Activated T-cell treated with anti-CD3 and anti-CD28 coated beads, Interleukin-2, amount 50 U/mL, for 4 hours (primary cell): ENCODE results near the gene FSTL3. TPM values are rescaled to one million over a fixed set of nuclear protein-coding genes. Genes with fewer than 3 reads are reported as not detected.
A peak's percentile ranks its signal among the peaks of the same experiment; 100 is the strongest.

Experiments
- ATAC-seq, 2 donors: fragments of 200-7000 bp; cut with Tn5 transposase; one replicate each; pipeline ENCODE4 v1.10.0; 2021
- DNase-seq: peaks from one replicate; pipeline ENCODE4 v3.0.0-alpha.2; 2020
- H3K27me3 Mint-ChIP-seq: one replicate; pipeline ENCODE4 v1.8.0; 2021; ENCODE audit warnings: low read depth, mixed read lengths
- H3K36me3 Mint-ChIP-seq: one replicate; pipeline ENCODE4 v1.8.0; 2022; ENCODE audit warnings: mixed read lengths; ENCODE audit not compliant: insufficient read depth
- H3K4me1 Mint-ChIP-seq: one replicate; pipeline ENCODE4 v1.8.0; 2021; ENCODE audit warnings: low read depth, mixed read lengths
- H3K4me3 Mint-ChIP-seq: one replicate; pipeline ENCODE4 v1.8.0; 2021; ENCODE audit warnings: mild to moderate bottlenecking, moderate library complexity, mixed read lengths
- H3K9me3 Mint-ChIP-seq: one replicate; pipeline ENCODE4 v1.8.0; 2021; ENCODE audit warnings: mixed read lengths
- total RNA-seq, 3 donors: library from RNA; stranded (reverse); gene quantifications; one replicate each; pipeline ENCODE4 v1.2.1, GENCODE V29; 2021

Gene FSTL3
- total RNA-seq, 3 donors from 2014 or later: 8.0 to 9.9 (median 8.3) TPM

GRCh38 chr19:679418-680286 lies 3.5 kb downstream of the FSTL3 start:
- peak; percentile 5 to 11 for ATAC-seq
- DNase-seq: no peak
- H3K36me3 Mint-ChIP-seq: no peaks in the 10 kb centered on the region
- H3K9me3 Mint-ChIP-seq: no peaks in the 10 kb centered on the region
- peaks cover 6% of the 10 kb centered on the region for H3K4me1 Mint-ChIP-seq
- peaks cover 16% of the 10 kb centered on the region for H3K27me3 Mint-ChIP-seq
- H3K4me3 Mint-ChIP-seq: peak overlapping the region; percentile 72

GRCh38 chr19:680287-681028 lies 4.3 kb downstream of the FSTL3 start:
- H3K9me3 Mint-ChIP-seq: no peaks in the 10 kb centered on the region
- ATAC-seq: peak; percentile 83 to 85
- no peaks in the 10 kb centered on the region for H3K36me3 Mint-ChIP-seq
- H3K27me3 Mint-ChIP-seq: peaks cover 11% of the 10 kb centered on the region
- H3K4me3 Mint-ChIP-seq: peak overlapping the region; percentile 84
- peak; percentile 100 for DNase-seq
- peaks cover 4% of the 10 kb centered on the region for H3K4me1 Mint-ChIP-seq

GRCh38 chr19:681029-682019 lies 5.1 kb downstream of the FSTL3 start:
- H3K4me1 Mint-ChIP-seq: peaks cover 4% of the 10 kb centered on the region
- H3K9me3 Mint-ChIP-seq: no peaks in the 10 kb centered on the region
- ATAC-seq (no peak), DNase-seq (no peak)
- peaks cover 6% of the 10 kb centered on the region for H3K27me3 Mint-ChIP-seq
- peak overlapping the region; percentile 84 for H3K4me3 Mint-ChIP-seq
- H3K36me3 Mint-ChIP-seq: no peaks in the 10 kb centered on the region

GRCh38 chr19:682678-683320 lies 6.6 kb downstream of the FSTL3 start:
- no peak overlapping the region for H3K4me3 Mint-ChIP-seq
- no peaks in the 10 kb centered on the region for H3K9me3 Mint-ChIP-seq
- no peak for ATAC-seq
- no peaks in the 10 kb centered on the region for H3K36me3 Mint-ChIP-seq
- H3K4me1 Mint-ChIP-seq: peaks cover 4% of the 10 kb centered on the region
- no peak for DNase-seq
- peaks cover 2% of the 10 kb centered on the region for H3K27me3 Mint-ChIP-seq

GRCh38 chr19:685454-685931 lies 9.3 kb downstream of the FSTL3 start:
- no peaks in the 10 kb centered on the region for H3K4me1 Mint-ChIP-seq
- no peaks in the 10 kb centered on the region for H3K36me3 Mint-ChIP-seq
- H3K9me3 Mint-ChIP-seq: no peaks in the 10 kb centered on the region
- no peak for ATAC-seq
- no peaks in the 10 kb centered on the region for H3K27me3 Mint-ChIP-seq
- DNase-seq: no peak
- H3K4me3 Mint-ChIP-seq: no peak overlapping the region

- DNase-seq: no peak
- no peak for ATAC-seq
- Mint-ChIP-seq H3K4me3 (no peak overlapping the region), H3K4me1 (no peaks in the 10 kb centered on the region), H3K36me3 (no peaks in the 10 kb centered on the region), H3K27me3 (no peaks in the 10 kb centered on the region), H3K9me3 (no peaks in the 10 kb centered on the region)
These were observed 10.6 kb downstream of the FSTL3 start for GRCh38 chr19:686589-687297.

GRCh38 chr19:687569-688166 lies 11.5 kb downstream of the FSTL3 start:
- Mint-ChIP-seq H3K4me1 (no peaks in the 10 kb centered on the region), H3K4me3 (no peak overlapping the region), H3K36me3 (no peaks in the 10 kb centered on the region), H3K9me3 (no peaks in the 10 kb centered on the region), H3K27me3 (no peaks in the 10 kb centered on the region)
- DNase-seq (no peak), ATAC-seq (no peak)

GRCh38 chr19:688214-688613 lies 12.0 kb downstream of the FSTL3 start:
- DNase-seq (no peak), ATAC-seq (no peak)
- no peaks in the 10 kb centered on the region for H3K36me3 Mint-ChIP-seq
- H3K27me3 Mint-ChIP-seq: no peaks in the 10 kb centered on the region
- no peaks in the 10 kb centered on the region for H3K9me3 Mint-ChIP-seq
- no peaks in the 10 kb centered on the region for H3K4me1 Mint-ChIP-seq
- H3K4me3 Mint-ChIP-seq: no peak overlapping the region

- Mint-ChIP-seq H3K27me3 (no peaks in the 10 kb centered on the region), H3K9me3 (no peaks in the 10 kb centered on the region), H3K36me3 (no peaks in the 10 kb centered on the region), H3K4me1 (no peaks in the 10 kb centered on the region), H3K4me3 (no peak overlapping the region)
- no peak for ATAC-seq
- no peak for DNase-seq
These were observed 12.8 kb downstream of the FSTL3 start for GRCh38 chr19:688992-689391.

- no peaks in the 10 kb centered on the region for H3K9me3 Mint-ChIP-seq
- H3K4me3 Mint-ChIP-seq: no peak overlapping the region
- ATAC-seq (no peak), DNase-seq (no peak)
- no peaks in the 10 kb centered on the region for H3K36me3 Mint-ChIP-seq
- no peaks in the 10 kb centered on the region for H3K4me1 Mint-ChIP-seq
- peaks cover 3% of the 10 kb centered on the region for H3K27me3 Mint-ChIP-seq
These were observed 14.0 kb downstream of the FSTL3 start for GRCh38 chr19:690203-690602.

- no peaks in the 10 kb centered on the region for H3K9me3 Mint-ChIP-seq
- DNase-seq (no peak), ATAC-seq (peak in 1 of 2 donors; percentile 51)
- H3K36me3 Mint-ChIP-seq: no peaks in the 10 kb centered on the region
- no peak overlapping the region for H3K4me3 Mint-ChIP-seq
- H3K27me3 Mint-ChIP-seq: peaks cover 29% of the 10 kb centered on the region
- no peaks in the 10 kb centered on the region for H3K4me1 Mint-ChIP-seq
These were observed 18.5 kb downstream of the FSTL3 start for GRCh38 chr19:694481-695351.

- ATAC-seq: peak in 1 of 2 donors; percentile 30
- H3K4me3 Mint-ChIP-seq: no peak within 1 kb of the TSS
- no peaks in the 10 kb centered on the region for H3K4me1 Mint-ChIP-seq
- no peak for DNase-seq
- no peaks in the 10 kb centered on the region for H3K36me3 Mint-ChIP-seq
- no peaks in the 10 kb centered on the region for H3K9me3 Mint-ChIP-seq
- H3K27me3 Mint-ChIP-seq: peaks cover 29% of the 10 kb centered on the region
These were observed 19.3 kb downstream of the FSTL3 start, which contains the start of gene PRSS57 for GRCh38 chr19:695352-695949. PRSS57 (minus strand) TSS chr19:695452; CDS start chr19:695430, 22 bp downstream.
